DOHH2 (cell line): Measurements from ENCODE around the gene LYPD6B.

Experiments
- CTCF ChIP-seq: fragments of 200-600 bp; sonication (generic); IDR thresholded peaks from one replicate; pipeline ENCODE4 v1.5.1; 2014; ENCODE audit warnings: antibody characterized with exemption, mild to moderate bottlenecking, low read depth, low read length; ENCODE audit not compliant: poor library complexity, severe bottlenecking
- EZH2phosphoT487 ChIP-seq: fragments of 200-600 bp; sonication (generic); IDR thresholded peaks from 2 replicates; pipeline ENCODE4 v1.6.1; 2017; ENCODE audit warnings: borderline replicate concordance, mild to moderate bottlenecking, antibody characterized with exemption, low read length, moderate library complexity, mixed read lengths

GRCh38 chr2:149063177-149063576 lies 24.7 kb downstream of the LYPD6B start:
- TF ChIP-seq CTCF = no peak
- TF ChIP-seq EZH2phosphoT487 = no peak
